Lung (tissue), 12 donors: ENCODE data around the gene CEND1. TPM values are rescaled to one million over a fixed set of nuclear protein-coding genes. Genes with fewer than 3 reads are reported as not detected.
A peak's percentile ranks its signal among the peaks of the same experiment; 100 is the strongest.

Source experiments
- ATAC-seq: fragments of 200-7000 bp; cut with Tn5 transposase; one replicate; pipeline ENCODE4 v1.9.1; 2020; ENCODE audit warnings: moderate number of reproducible peaks; ENCODE audit not compliant: insufficient read depth, low FRiP score
- DNase-seq, 3 donors: peaks; one replicate each; pipeline ENCODE4 v3.0.0-alpha.2; 2013 to 2017
- H3K27ac ChIP-seq, 2 donors: one replicate each; pipeline ENCODE4 v1.5.1; 2013; ENCODE audit warnings: mild to moderate bottlenecking in 2 of 2, moderate library complexity in 2 of 2, control low read depth in 1 of 2, inconsistent platforms in 1 of 2, low read depth in 1 of 2, low read length in 1 of 2
- H3K27me3 ChIP-seq, 3 donors: one replicate each; pipeline ENCODE4 v1.5.1; 2013; ENCODE audit warnings: low read length in 2 of 3; ENCODE audit not compliant: control insufficient read depth in 3 of 3, insufficient read depth in 3 of 3
- H3K36me3 ChIP-seq, 4 donors: one replicate each; pipeline ENCODE4 v1.5.1; 2013; ENCODE audit warnings: low read length in 4 of 4, mild to moderate bottlenecking in 1 of 4, moderate library complexity in 1 of 4; ENCODE audit not compliant: control insufficient read depth in 4 of 4, insufficient read depth in 4 of 4
- H3K4me1 ChIP-seq, 5 donors: one replicate each; pipeline ENCODE4 v1.5.1; 2013; ENCODE audit warnings: low read length in 5 of 5, mild to moderate bottlenecking in 2 of 5, moderate library complexity in 1 of 5; ENCODE audit not compliant: control insufficient read depth in 5 of 5, insufficient read depth in 5 of 5
- H3K4me3 ChIP-seq: one replicate; pipeline ENCODE4 v1.5.1; 2013; ENCODE audit warnings: mild to moderate bottlenecking, control low read depth, moderate library complexity
- H3K9ac ChIP-seq, 2 donors: one replicate each; pipeline ENCODE4 v1.5.1; 2013; ENCODE audit warnings: low read length in 2 of 2, control low read depth in 1 of 2; ENCODE audit not compliant: insufficient read depth in 1 of 2
- H3K9me3 ChIP-seq, 4 donors: one replicate each; pipeline ENCODE4 v1.5.1; 2013; ENCODE audit warnings: low read length in 3 of 4, mild to moderate bottlenecking in 1 of 4, moderate library complexity in 1 of 4; ENCODE audit not compliant: control insufficient read depth in 4 of 4, insufficient read depth in 3 of 4
- CTCF ChIP-seq: IDR thresholded peaks from 2 replicates; pipeline ENCODE4 v1.5.1; 2012; ENCODE audit warnings: mild to moderate bottlenecking; ENCODE audit errors: control extremely low read depth, extremely low read depth
- WGBS, 2 donors: extraction: QIAGEN DNeasy Blood & Tissue Kit; methylation state at CpG; one replicate each; pipeline ENCODE4 v1.1.7; 2013; 5-methylcytosine and 5-hydroxymethylcytosine counted together
- polyA plus RNA-seq, 2 donors: library from polyadenylated mRNA; stranded (reverse); fragments of 200-250 nt; gene quantifications; one replicate each; pipeline ENCODE4 v1.2.1, GENCODE V29; 2013
- total RNA-seq, 2 donors: library from RNA; depleted of rRNA in 1 of 2; stranded (reverse); fragments of >200 nt in 1 of 2; gene quantifications; one replicate each; pipeline ENCODE4 v1.2.1, GENCODE V29; 2014 to 2021
- donor health status: control.
- donor health status: control.
- donor health status: Bipolar disorder and iron deficiency.
- donor health status: healthy.
- donor health status: DM: yes; HTN: yes; CAD: no.

The CEND1 gene
- total and polyA plus RNA-seq, 4 donors: 0.10 to 0.18 (median 0.14) TPM; not detected in 1

- H3K4me1 ChIP-seq: peaks cover 4 to 46% (median 18%) of the 10 kb centered on the region in 5 donors
- H3K9ac ChIP-seq: no peak overlapping the region
- H3K4me3 ChIP-seq: no peak overlapping the region
- H3K36me3 ChIP-seq: peaks cover 0 to 33% (median 2%) of the 10 kb centered on the region in 4 donors
- no peak overlapping the region for H3K27ac ChIP-seq
- DNase-seq (no peak), ATAC-seq (no peak)
- H3K9me3 ChIP-seq: peaks cover 0 to 3% (median 0%) of the 10 kb centered on the region in 4 donors
- peaks cover 0 to 7% (median 4%) of the 10 kb centered on the region in 3 donors for H3K27me3 ChIP-seq
- no peak for TF ChIP-seq CTCF
- 92 to 93% methylated on average over 49 to 53 of the region's 53 CpGs for WGBS, 2 donors
Measured at GRCh38 chr11:823441-824291, 33.8 kb upstream of the CEND1 start.

- Histone ChIP-seq H3K4me1 (peaks cover 4 to 31% (median 15%) of the 10 kb centered on the region in 5 donors), H3K9ac (no peak overlapping the region), H3K4me3 (no peak overlapping the region), H3K9me3 (peaks cover 0 to 3% (median 0%) of the 10 kb centered on the region in 4 donors), H3K27me3 (peaks cover 0 to 7% (median 0%) of the 10 kb centered on the region in 3 donors), H3K36me3 (peaks cover 0 to 33% (median 2%) of the 10 kb centered on the region in 4 donors), H3K27ac (peak overlapping the region; percentile 51 to 94)
- DNase-seq: no peak
- WGBS, 2 donors: 32 to 60% methylated on average over 22 of the region's 22 CpGs
- no peak for ATAC-seq
- no peak for TF ChIP-seq CTCF
Measured at GRCh38 chr11:821512-822371, 31.9 kb upstream of the CEND1 start.

GRCh38 chr11:820655-821511 is 31.0 kb upstream of the CEND1 start:
- peaks cover 0 to 36% (median 2%) of the 10 kb centered on the region in 4 donors for H3K36me3 ChIP-seq
- H3K4me1 ChIP-seq: peaks cover 4 to 25% (median 13%) of the 10 kb centered on the region in 5 donors
- H3K9ac ChIP-seq: peak overlapping the region in 1 of 2 donors; percentile 37
- DNase-seq: no peak
- TF ChIP-seq CTCF: no peak
- 47 to 49% methylated on average over 10 to 11 of the region's 11 CpGs for WGBS, 2 donors
- ATAC-seq: peak; percentile 36
- peaks cover 0 to 3% (median 0%) of the 10 kb centered on the region in 3 donors for H3K27me3 ChIP-seq
- peak overlapping the region; percentile 94 to 95 for H3K27ac ChIP-seq
- peaks cover 0 to 3% (median 0%) of the 10 kb centered on the region in 4 donors for H3K9me3 ChIP-seq
- no peak overlapping the region for H3K4me3 ChIP-seq
